CD14-positive monocyte (primary cell): ENCODE measurements around the gene AGO1. TPM values are rescaled to one million over a fixed set of nuclear protein-coding genes. Genes with fewer than 3 reads are reported as not detected.
"Not testable (repeated sequence)": the region's sequence is repeated elsewhere in the genome, so short reads cannot be mapped to it uniquely, and the experiment has no call there.

Experiments used
- DNase-seq, 3 donors: peaks; one replicate each; pipeline ENCODE4 v3.0.0-alpha.2; 2011 to 2022
- H2AFZ ChIP-seq: 2 replicates; pipeline ENCODE4 v1.6.0; 2012; ENCODE audit warnings: mild to moderate bottlenecking, low read depth, low read length, inconsistent platforms; ENCODE audit not compliant: insufficient read depth, poor library complexity, severe bottlenecking
- H3K27ac ChIP-seq, 2 donors: 1 replicate in 1 of 2; 2 replicates in 1 of 2; pipeline ENCODE4 v1.5.1; 2012 to 2013; ENCODE audit warnings: low read length in 2 of 2, control low read depth in 1 of 2, inconsistent platforms in 1 of 2, low read depth in 1 of 2, mild to moderate bottlenecking in 1 of 2
- H3K27me3 ChIP-seq, 2 donors: one replicate each; pipeline versions ENCODE4 v1.6.0 to v1.6.1; 2011 to 2013; ENCODE audit warnings: low read length in 2 of 2; ENCODE audit not compliant: control insufficient read depth in 2 of 2, insufficient read depth in 2 of 2
- H3K36me3 ChIP-seq, 2 donors: replicated peaks in 1 of 2; 1 replicate in 1 of 2; 2 replicates in 1 of 2; pipeline versions ENCODE4 v1.5.1 to v1.6.1; 2012 to 2013; ENCODE audit warnings: low read length in 2 of 2, control low read depth in 1 of 2, inconsistent platforms in 1 of 2, mild to moderate bottlenecking in 1 of 2; ENCODE audit not compliant: insufficient read depth in 2 of 2, control insufficient read depth in 1 of 2
- H3K4me1 ChIP-seq, 2 donors: 1 replicate in 1 of 2; 2 replicates in 1 of 2; pipeline versions ENCODE4 v1.5.1 to v1.6.1; 2012 to 2013; ENCODE audit warnings: low read length in 2 of 2, control low read depth in 1 of 2, inconsistent platforms in 1 of 2, mild to moderate bottlenecking in 1 of 2, moderate library complexity in 1 of 2; ENCODE audit not compliant: insufficient read depth in 2 of 2, control insufficient read depth in 1 of 2
- H3K4me2 ChIP-seq: replicated peaks from 2 replicates; pipeline ENCODE3; 2012; ENCODE audit warnings: low read length, moderate library complexity, mild to moderate bottlenecking; ENCODE audit not compliant: poor library complexity, severe bottlenecking; ENCODE audit errors: extremely low read depth
- H3K4me3 ChIP-seq, 3 experiments: fragments of 200-600 bp in 1 of 3; sonication (generic) in 1 of 3; replicated peaks in 1 of 3; 1 replicate in 2 of 3; 2 replicates in 1 of 3; pipeline ENCODE4 v1.5.1; 2011 to 2013; ENCODE audit warnings: low read length in 3 of 3, mild to moderate bottlenecking in 3 of 3, control low read depth in 2 of 3, low read depth in 2 of 3, inconsistent platforms in 1 of 3, moderate library complexity in 1 of 3
- H3K79me2 ChIP-seq: 2 replicates; pipeline ENCODE4 v1.6.0; 2012; ENCODE audit warnings: mild to moderate bottlenecking, control low read depth, inconsistent platforms, low read length, moderate library complexity; ENCODE audit not compliant: insufficient read depth
- H3K9ac ChIP-seq: 2 replicates; pipeline ENCODE4 v1.6.0; 2017; ENCODE audit warnings: low read length, mild to moderate bottlenecking; ENCODE audit not compliant: insufficient read depth, poor library complexity, severe bottlenecking
- H3K9me3 ChIP-seq, 2 donors: replicated peaks in 1 of 2; 1 replicate in 1 of 2; 2 replicates in 1 of 2; pipeline versions ENCODE4 v1.5.1 to v1.6.1; 2012 to 2013; ENCODE audit warnings: low read length in 2 of 2, control low read depth in 1 of 2; ENCODE audit not compliant: control insufficient read depth in 1 of 2, insufficient read depth in 1 of 2
- H4K20me1 ChIP-seq: 2 replicates; pipeline ENCODE4 v1.6.0; 2012; ENCODE audit warnings: mild to moderate bottlenecking, low read length, control low read depth, moderate library complexity; ENCODE audit not compliant: insufficient read depth
- H3K27ac Mint-ChIP-seq, 7 donors: one replicate each; pipeline ENCODE4 v1.8.0; 2020; ENCODE audit warnings: mild to moderate bottlenecking in 7 of 7, mixed read lengths in 7 of 7, moderate library complexity in 6 of 7, inconsistent platforms in 2 of 7
- H3K27me3 Mint-ChIP-seq, 3 donors: one replicate each; pipeline ENCODE4 v1.8.0; 2021 to 2022; ENCODE audit warnings: low read depth in 3 of 3, mild to moderate bottlenecking in 3 of 3, mixed read lengths in 3 of 3, moderate library complexity in 3 of 3, inconsistent platforms in 1 of 3
- H3K36me3 Mint-ChIP-seq, 2 donors: one replicate each; pipeline ENCODE4 v1.8.0; 2020; ENCODE audit warnings: mixed read lengths in 2 of 2, inconsistent platforms in 1 of 2, mild to moderate bottlenecking in 1 of 2
- H3K4me1 Mint-ChIP-seq: one replicate; pipeline ENCODE4 v1.8.0; 2020; ENCODE audit warnings: mild to moderate bottlenecking, mixed read lengths
- H3K4me3 Mint-ChIP-seq, 2 donors: one replicate each; pipeline ENCODE4 v1.8.0; 2020; ENCODE audit warnings: mild to moderate bottlenecking in 2 of 2, mixed read lengths in 2 of 2, moderate library complexity in 1 of 2
- H3K9me3 Mint-ChIP-seq, 7 donors: one replicate each; pipeline ENCODE4 v1.8.0; 2020 to 2022; ENCODE audit warnings: mixed read lengths in 7 of 7, mild to moderate bottlenecking in 6 of 7, moderate library complexity in 6 of 7, inconsistent platforms in 2 of 7
- CTCF ChIP-seq: fragments of 200-600 bp; IDR thresholded peaks from one replicate; pipeline ENCODE4 v1.8.0; 2022; ENCODE audit warnings: antibody characterized with exemption, mild to moderate bottlenecking
- WGBS: methylation state at CpG from one replicate; pipeline ENCODE4 v1.1.5; 2013; ENCODE audit warnings: missing lambda C conversion rate; ENCODE audit not compliant: insufficient coverage; 5-methylcytosine and 5-hydroxymethylcytosine counted together
- intact Hi-C, 2 donors: fragments of 100-400 bp; cut with micrococcal nuclease; formaldehyde crosslinking; loops; one replicate each; pipeline versions ENCODE4 v1.15.0 to v1.15.1; 2023
- polyA plus RNA-seq, 3 donors: library from polyadenylated mRNA; depleted of rRNA in 1 of 3; unstranded in 2 of 3; stranded (reverse) in 1 of 3; fragments of 300-500 nt in 2 of 3; fragments of >200 nt in 1 of 3; fragmentation: Illumina TruSeq in 2 of 3; gene quantifications; 1 replicate in 2 of 3; 2 replicates in 1 of 3; pipeline ENCODE4 v1.2.3, GENCODE V29; 2012 to 2021

AGO1 gene
- polyA plus RNA-seq, 3 donors = 10.9 to 19.4 (median 13.9) TPM

GRCh38 chr1:35866991-35867390 is 16.0 kb upstream of the AGO1 start:
- no peak for TF ChIP-seq CTCF
- peak overlapping the region; percentile 18 to 89 for H3K27ac ChIP-seq
- peaks cover 0 to 4% (median 0%) of the 10 kb centered on the region in 7 donors for H3K9me3 Mint-ChIP-seq
- H3K4me1 Mint-ChIP-seq = peaks cover 57% of the 10 kb centered on the region
- H4K20me1 ChIP-seq = no peaks in the 10 kb centered on the region
- peaks cover 0 to 2% (median 0%) of the 10 kb centered on the region in 3 donors for H3K27me3 Mint-ChIP-seq
- intact Hi-C loops = no loop called here
- H3K4me3 Mint-ChIP-seq = peak overlapping the region in 1 of 2 donors; percentile 48
- H3K4me1 ChIP-seq = peaks cover 55 to 56% of the 10 kb centered on the region in 2 donors
- H3K4me3 ChIP-seq = peak overlapping the region in 1 of 3 experiments; percentile 51
- H3K36me3 ChIP-seq = no peaks in the 10 kb centered on the region
- peak overlapping the region; percentile 48 for H2AFZ ChIP-seq
- peak overlapping the region; percentile 69 to 93 (median 84) for H3K27ac Mint-ChIP-seq
- H3K4me2 ChIP-seq = peak overlapping the region; percentile 38
- no CpG with 5 or more reads among the region's 3 CpGs for WGBS
- peaks cover 4 to 8% of the 10 kb centered on the region in 2 donors for H3K36me3 Mint-ChIP-seq
- DNase-seq = peak; percentile 37 to 57 (median 55)
- no peaks in the 10 kb centered on the region for H3K27me3 ChIP-seq
- H3K9me3 ChIP-seq = no peaks in the 10 kb centered on the region
- H3K9ac ChIP-seq = peak overlapping the region; percentile 6
- H3K79me2 ChIP-seq = peaks cover 5% of the 10 kb centered on the region

GRCh38 chr1:35869245-35869950 is 13.6 kb upstream of the AGO1 start:
- not testable (repeated sequence) for H3K4me2 ChIP-seq

More at GRCh38 chr1:35869245-35869950, 13.6 kb upstream of the AGO1 start:
- H4K20me1 ChIP-seq, H3K27me3 ChIP-seq, H3K9me3 Mint-ChIP-seq, H3K9me3 ChIP-seq, H3K27me3 Mint-ChIP-seq, H3K36me3 Mint-ChIP-seq, intact Hi-C loops, DNase-seq, H2AFZ ChIP-seq, H3K4me3 ChIP-seq, H3K36me3 ChIP-seq, H3K27ac ChIP-seq, H3K79me2 ChIP-seq, H3K4me3 Mint-ChIP-seq, H3K9ac ChIP-seq: not testable (repeated sequence)
- peaks cover 47% of the 10 kb centered on the region for H3K4me1 Mint-ChIP-seq
- 96% methylated on average over 20 of the region's 34 CpGs for WGBS
- H3K4me1 ChIP-seq = peaks cover 45 to 46% of the 10 kb centered on the region in 2 donors
- peak overlapping the region in 1 of 7 donors; percentile 64 for H3K27ac Mint-ChIP-seq
